ENCODE measurements around the gene SLC6A13.

GRCh38 chr12:275812-276211, 13.2 kb upstream of the SLC6A13 start:
- TF ChIP-seq, protein P1, sequence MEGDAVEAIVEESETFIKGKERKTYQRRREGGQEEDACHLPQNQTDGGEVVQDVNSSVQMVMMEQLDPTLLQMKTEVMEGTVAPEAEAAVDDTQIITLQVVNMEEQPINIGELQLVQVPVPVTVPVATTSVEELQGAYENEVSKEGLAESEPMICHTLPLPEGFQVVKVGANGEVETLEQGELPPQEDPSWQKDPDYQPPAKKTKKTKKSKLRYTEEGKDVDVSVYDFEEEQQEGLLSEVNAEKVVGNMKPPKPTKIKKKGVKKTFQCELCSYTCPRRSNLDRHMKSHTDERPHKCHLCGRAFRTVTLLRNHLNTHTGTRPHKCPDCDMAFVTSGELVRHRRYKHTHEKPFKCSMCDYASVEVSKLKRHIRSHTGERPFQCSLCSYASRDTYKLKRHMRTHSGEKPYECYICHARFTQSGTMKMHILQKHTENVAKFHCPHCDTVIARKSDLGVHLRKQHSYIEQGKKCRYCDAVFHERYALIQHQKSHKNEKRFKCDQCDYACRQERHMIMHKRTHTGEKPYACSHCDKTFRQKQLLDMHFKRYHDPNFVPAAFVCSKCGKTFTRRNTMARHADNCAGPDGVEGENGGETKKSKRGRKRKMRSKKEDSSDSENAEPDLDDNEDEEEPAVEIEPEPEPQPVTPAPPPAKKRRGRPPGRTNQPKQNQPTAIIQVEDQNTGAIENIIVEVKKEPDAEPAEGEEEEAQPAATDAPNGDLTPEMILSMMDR (IDR thresholded peaks at IDR 0.05) = no peak
- no peak for TF ChIP-seq EZH2 (IDR thresholded peaks at IDR 0.05; ENCODE audit: borderline replicate concordance, insufficient read depth, low read depth, low read length, poor library complexity, severe bottlenecking)

All from B cell (primary cell).